Activated CD4-positive, alpha-beta memory T cell treated with anti-CD3 and anti-CD28 coated beads, Interleukin-2, amount 10 ng/mL, durations not matched to agents 7 days and 5 days (primary cell): ENCODE measurements around the gene PLXNB2. TPM values are rescaled to one million over a fixed set of nuclear protein-coding genes. Genes with fewer than 3 reads are reported as not detected.

Source experiments
- CTCF ChIA-PET: fragments of 350-600 bp; sonication (Branson Sonifier 250); formaldehyde crosslinking; loops from one replicate; lab custom pipeline; 2021; ENCODE audit warnings: antibody characterized with exemption, inconsistent platforms; lab: Charles Lee
- POLR2A ChIA-PET: fragments of 350-600 bp; sonication (Branson Sonifier 250); formaldehyde crosslinking; loops from one replicate; lab custom pipeline; 2021; ENCODE audit warnings: antibody characterized with exemption; lab: Charles Lee
- DNase-seq: peaks from one replicate; pipeline ENCODE4 v3.0.0-alpha.2; 2020
- H3K27ac Mint-ChIP-seq: one replicate; pipeline ENCODE4 v1.8.0; 2021; ENCODE audit warnings: mild to moderate bottlenecking, mixed read lengths
- H3K27me3 Mint-ChIP-seq: one replicate; pipeline ENCODE4 v1.8.0; 2021; ENCODE audit warnings: mixed read lengths
- H3K36me3 Mint-ChIP-seq: one replicate; pipeline ENCODE4 v1.8.0; 2021; ENCODE audit warnings: low read depth, mixed read lengths
- H3K4me1 Mint-ChIP-seq: one replicate; pipeline ENCODE4 v1.8.0; 2021; ENCODE audit warnings: mixed read lengths
- H3K4me3 Mint-ChIP-seq: one replicate; pipeline ENCODE4 v1.8.0; 2021; ENCODE audit warnings: mild to moderate bottlenecking, mixed read lengths
- H3K9me3 Mint-ChIP-seq: one replicate; pipeline ENCODE4 v1.8.0; 2021; ENCODE audit warnings: mixed read lengths
- total RNA-seq, 2 experiments: library from RNA; stranded (reverse); gene quantifications; one replicate each; pipeline ENCODE4 v1.2.3, GENCODE V29; 2021

The PLXNB2 gene
- total RNA-seq, 2 experiments from 2014 or later, result 21.5 to 23.5 TPM

DNA sequence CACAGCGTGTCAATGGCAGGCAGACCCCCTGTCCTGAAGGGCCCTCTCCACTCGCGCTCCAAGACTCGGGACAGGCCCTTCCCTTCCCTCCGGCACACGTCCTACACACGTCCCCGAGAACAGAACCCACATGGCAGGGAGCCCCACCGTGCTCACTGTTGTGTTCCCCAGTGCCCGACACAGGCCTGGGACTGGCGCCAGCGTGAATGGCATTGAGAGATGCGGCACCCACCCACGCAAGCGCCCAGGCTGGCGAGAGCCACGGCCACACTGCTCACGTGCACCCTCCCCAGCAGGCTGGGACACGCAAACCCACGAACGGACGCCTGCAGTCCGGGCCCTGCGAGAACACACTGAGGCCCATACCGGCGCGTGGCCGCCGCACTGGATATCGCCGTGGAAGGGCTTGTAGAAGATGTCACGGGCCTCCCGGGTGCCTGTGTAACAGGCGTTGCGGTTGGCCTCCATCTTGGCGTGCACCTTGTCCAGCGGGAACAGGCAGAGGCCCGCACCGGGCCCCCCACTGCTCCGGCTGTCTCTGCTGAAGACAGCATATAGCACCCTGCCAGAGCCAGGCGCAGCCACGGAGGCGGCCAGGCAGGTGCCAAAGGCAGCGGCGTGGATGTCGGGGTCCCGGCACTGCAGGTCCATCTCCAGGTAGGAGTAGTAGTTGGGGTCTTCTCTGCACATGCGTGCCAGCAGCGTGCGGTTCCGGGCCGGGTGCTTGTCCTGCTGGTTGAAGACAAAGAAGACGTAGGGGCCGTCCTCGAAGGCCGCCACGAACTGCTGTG lies 18.1 kb downstream of the PLXNB2 start:
- Mint-ChIP-seq H3K4me1 (peaks cover 10% of the 10 kb centered on the region), H3K27me3 (peaks cover 8% of the 10 kb centered on the region), H3K4me3 (no peak overlapping the region), H3K27ac (no peak overlapping the region), H3K36me3 (no peaks in the 10 kb centered on the region), H3K9me3 (no peaks in the 10 kb centered on the region)
- ChIA-PET CTCF (no interaction called here), POLR2A (no interaction called here)
- no peak for DNase-seq

DNA sequence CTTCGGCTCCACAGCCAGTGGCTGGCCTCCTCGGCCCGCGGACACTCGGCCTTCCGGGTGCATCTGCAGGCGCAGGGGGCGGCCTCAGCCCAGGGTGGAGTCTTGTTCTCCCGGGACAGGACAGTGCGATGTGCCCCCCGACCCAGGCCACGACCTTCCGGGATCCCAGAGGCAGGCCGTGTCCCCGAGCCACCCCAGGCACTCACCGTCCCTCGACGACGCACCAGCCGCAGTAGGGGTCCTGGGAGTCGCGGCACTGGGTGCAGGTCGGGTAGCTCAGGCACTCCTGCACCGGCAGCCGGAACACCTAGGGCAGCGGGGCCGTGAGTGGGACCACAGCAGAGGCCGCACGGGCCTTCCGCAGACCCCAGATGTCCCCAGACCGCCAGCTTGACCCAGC lies 19.7 kb downstream of the PLXNB2 start:
- no peak for DNase-seq
- no peak overlapping the region for H3K27ac Mint-ChIP-seq
- H3K4me1 Mint-ChIP-seq, result peaks cover 5% of the 10 kb centered on the region
- H3K4me3 Mint-ChIP-seq, result no peak overlapping the region
- peaks cover 5% of the 10 kb centered on the region for H3K27me3 Mint-ChIP-seq
- ChIA-PET POLR2A (no interaction called here), CTCF (interaction anchor here (1.0 kb wide), 1 partner anchor 11 kb away, joined by 3 read pairs; no protein-coding TSS in a partner anchor)
- no peaks in the 10 kb centered on the region for H3K9me3 Mint-ChIP-seq
- no peaks in the 10 kb centered on the region for H3K36me3 Mint-ChIP-seq

DNA sequence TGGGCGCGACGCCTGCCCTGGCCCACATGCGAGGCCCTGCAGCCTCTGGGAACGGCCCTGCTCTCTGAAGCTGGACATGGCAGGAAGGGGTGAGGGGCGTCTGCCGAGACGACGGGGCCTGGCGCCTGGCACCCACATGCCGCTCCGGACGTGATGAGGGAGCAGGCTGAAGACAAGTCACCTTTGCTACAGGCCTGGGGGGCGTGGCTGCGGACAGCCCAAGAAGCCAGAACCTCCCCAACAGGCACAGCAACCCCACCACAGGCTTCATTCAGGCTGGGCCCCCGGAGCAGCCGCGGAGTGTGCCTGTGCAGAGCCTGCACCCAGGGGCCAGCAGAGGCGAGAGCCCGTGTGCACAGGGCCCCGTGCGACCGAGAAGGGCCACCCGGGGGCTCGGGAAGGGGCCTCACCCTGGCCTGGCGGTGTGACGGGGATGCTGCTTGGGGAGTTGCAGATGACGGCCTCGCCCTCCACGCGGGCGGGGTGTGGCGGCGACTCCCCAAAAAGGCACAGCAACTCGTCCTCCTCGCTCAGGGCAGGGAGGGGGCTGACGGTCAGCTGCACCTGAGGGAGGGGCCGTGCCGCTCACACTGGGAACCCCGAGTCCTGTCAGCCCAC lies 20.6 kb downstream of the PLXNB2 start:
- no peaks in the 10 kb centered on the region for H3K9me3 Mint-ChIP-seq
- H3K4me1 Mint-ChIP-seq, result no peaks in the 10 kb centered on the region
- DNase-seq, result no peak
- CTCF ChIA-PET, result no interaction called here
- no peaks in the 10 kb centered on the region for H3K36me3 Mint-ChIP-seq
- no peak overlapping the region for H3K4me3 Mint-ChIP-seq
- no peak overlapping the region for H3K27ac Mint-ChIP-seq
- no peaks in the 10 kb centered on the region for H3K27me3 Mint-ChIP-seq
- POLR2A ChIA-PET, result no interaction called here

DNA sequence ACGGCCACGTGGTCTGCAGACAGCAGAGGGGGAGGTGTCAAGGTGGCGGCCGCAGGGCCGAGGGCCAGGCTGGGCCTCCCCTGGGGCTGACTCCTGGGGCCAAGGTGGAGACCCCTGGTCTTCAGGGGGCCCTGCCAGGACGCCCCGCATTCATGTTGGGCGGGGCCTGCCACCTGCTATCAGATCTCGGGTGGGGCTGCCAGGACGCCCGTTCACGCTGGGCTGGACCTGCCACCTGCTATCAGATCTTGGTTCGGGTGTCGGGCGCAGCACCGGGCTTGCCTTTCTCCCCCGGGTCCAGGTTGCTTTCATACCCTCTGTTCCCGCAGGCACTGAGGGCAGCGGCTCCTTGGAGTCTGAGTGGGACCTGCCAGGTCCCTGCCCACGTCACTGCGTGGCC lies 21.2 kb downstream of the PLXNB2 start:
- POLR2A ChIA-PET, result no interaction called here
- Mint-ChIP-seq H3K4me1 (no peaks in the 10 kb centered on the region), H3K27ac (no peak overlapping the region), H3K9me3 (no peaks in the 10 kb centered on the region), H3K27me3 (no peaks in the 10 kb centered on the region), H3K36me3 (no peaks in the 10 kb centered on the region), H3K4me3 (no peak overlapping the region)
- DNase-seq, result no peak
- CTCF ChIA-PET, result no interaction called here

DNA sequence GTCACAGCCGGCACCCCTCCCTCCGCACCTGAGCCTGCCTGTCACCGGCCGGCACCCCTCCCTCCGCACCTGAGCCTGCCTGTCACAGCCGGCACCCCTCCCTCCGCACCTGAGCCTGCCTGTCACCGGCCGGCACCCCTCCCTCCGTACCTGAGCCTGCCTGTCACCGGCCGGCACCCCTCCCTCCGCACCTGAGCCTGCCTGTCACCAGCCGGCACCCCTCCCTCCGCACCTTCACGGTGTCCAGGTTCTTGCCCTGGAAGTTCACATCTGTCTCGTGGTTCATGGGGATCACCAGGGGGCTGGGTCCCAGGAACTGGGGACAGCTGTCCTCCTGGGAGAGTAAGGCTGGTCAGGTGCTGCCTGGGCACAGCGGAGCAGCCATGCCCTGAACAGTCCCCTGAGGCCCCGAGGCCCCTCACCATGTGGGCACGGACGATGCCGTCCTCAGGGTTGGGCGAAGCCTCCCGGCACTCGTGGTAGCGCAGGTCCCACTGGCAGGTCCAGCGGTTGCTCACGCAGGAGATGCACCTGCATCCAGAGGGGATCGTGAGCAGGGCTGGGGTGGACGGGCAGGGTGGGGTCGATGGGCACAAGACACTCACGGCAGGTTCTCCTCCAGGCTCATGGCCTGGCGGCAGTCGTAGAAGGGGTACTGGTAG lies 21.7 kb downstream of the PLXNB2 start:
- H3K27ac Mint-ChIP-seq, result no peak overlapping the region
- CTCF ChIA-PET, result no interaction called here
- POLR2A ChIA-PET, result no interaction called here
- no peak for DNase-seq
- no peak overlapping the region for H3K4me3 Mint-ChIP-seq
- no peaks in the 10 kb centered on the region for H3K9me3 Mint-ChIP-seq
- no peaks in the 10 kb centered on the region for H3K36me3 Mint-ChIP-seq
- H3K4me1 Mint-ChIP-seq, result no peaks in the 10 kb centered on the region
- H3K27me3 Mint-ChIP-seq, result no peaks in the 10 kb centered on the region

DNA sequence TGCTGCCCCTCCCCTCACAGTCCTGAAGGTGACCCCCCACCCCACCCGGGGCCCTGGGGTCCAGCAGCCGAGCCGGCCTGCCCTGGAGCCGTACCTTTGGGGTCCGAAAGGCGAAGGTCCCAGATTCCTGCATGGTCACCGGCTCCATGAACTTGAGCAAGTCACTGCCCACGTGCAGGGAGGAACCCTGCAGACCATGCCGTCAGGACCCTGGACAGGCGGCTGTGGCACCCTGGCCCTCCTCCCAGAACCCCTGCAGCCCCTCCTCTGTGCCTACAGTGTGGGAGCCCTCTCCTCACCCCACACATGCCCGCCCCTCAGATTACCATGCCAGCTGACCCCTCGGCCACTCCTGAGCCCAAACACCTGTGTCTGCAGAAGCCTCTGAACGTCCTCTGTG lies 23.0 kb downstream of the PLXNB2 start:
- Mint-ChIP-seq H3K27ac (no peak overlapping the region), H3K4me1 (no peaks in the 10 kb centered on the region), H3K36me3 (no peaks in the 10 kb centered on the region), H3K9me3 (no peaks in the 10 kb centered on the region), H3K27me3 (no peaks in the 10 kb centered on the region), H3K4me3 (no peak overlapping the region)
- CTCF ChIA-PET, result no interaction called here
- DNase-seq, result no peak
- POLR2A ChIA-PET, result no interaction called here

DNA sequence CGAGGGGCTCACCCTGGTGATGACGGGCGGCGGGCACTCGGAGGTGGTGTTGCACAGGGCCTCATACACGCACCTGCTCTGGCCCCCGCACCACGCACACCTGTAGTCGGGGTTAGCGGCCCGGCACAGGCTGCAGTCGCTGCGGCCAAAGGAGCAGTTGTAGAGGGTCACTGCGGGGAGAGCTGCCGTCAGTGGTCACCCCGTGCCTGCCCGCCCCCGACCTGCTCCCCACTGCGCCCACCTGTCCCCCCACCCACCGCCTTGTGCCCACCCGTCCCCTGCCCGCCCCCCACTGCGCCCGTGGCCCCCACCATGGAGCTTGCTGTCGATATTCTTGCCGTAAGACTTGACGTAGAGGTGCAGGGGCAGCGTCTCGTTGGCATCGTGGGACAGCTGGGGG lies 23.6 kb downstream of the PLXNB2 start:
- DNase-seq, result no peak
- Mint-ChIP-seq H3K27me3 (no peaks in the 10 kb centered on the region), H3K36me3 (no peaks in the 10 kb centered on the region), H3K27ac (no peak overlapping the region), H3K4me1 (no peaks in the 10 kb centered on the region), H3K9me3 (no peaks in the 10 kb centered on the region), H3K4me3 (no peak overlapping the region)
- POLR2A ChIA-PET, result no interaction called here
- CTCF ChIA-PET, result no interaction called here

DNA sequence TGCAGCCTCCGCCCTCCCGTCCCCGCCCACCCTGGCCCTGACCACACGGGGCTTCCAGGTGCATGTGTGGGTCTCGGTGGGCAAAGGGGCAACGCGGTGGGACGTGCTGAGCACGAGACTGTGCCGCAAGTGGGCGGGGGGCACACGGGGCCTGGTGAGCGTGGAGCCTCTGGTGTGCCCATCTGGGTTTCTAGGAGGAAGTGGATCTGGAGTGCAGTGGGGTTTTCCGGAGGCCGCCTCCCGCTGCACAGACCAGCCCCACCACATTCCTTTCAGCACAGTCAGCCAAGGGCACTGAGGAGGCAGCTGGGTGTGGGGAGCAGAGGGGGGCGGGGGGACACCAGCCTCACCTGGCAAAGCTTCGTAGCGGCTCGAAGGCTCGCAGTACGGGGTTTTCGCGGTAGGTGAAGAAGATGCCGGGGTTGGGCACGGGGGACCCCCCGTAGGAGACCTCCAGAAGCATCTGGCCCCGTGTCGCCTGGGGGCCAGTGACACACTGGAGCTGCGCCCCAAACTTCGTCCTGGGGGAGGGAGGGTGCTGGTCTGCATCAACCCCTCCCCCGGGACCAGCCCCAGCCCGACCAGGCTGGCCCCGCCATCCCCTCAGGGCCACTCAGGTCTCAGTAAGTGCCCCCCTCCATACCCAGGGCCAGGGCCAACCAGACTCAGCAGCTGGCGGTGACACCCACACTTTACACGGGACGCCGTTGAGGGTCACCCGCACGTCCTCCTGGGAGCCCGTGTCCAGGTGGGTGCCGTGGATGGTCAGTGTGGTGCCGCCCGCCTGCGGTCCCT lies 24.9 kb downstream of the PLXNB2 start:
- DNase-seq, result no peak
- no peaks in the 10 kb centered on the region for H3K9me3 Mint-ChIP-seq
- POLR2A ChIA-PET, result no interaction called here
- CTCF ChIA-PET, result no interaction called here
- H3K36me3 Mint-ChIP-seq, result no peaks in the 10 kb centered on the region
- H3K27me3 Mint-ChIP-seq, result no peaks in the 10 kb centered on the region
- H3K4me3 Mint-ChIP-seq, result no peak overlapping the region
- H3K27ac Mint-ChIP-seq, result no peak overlapping the region
- no peaks in the 10 kb centered on the region for H3K4me1 Mint-ChIP-seq

DNA sequence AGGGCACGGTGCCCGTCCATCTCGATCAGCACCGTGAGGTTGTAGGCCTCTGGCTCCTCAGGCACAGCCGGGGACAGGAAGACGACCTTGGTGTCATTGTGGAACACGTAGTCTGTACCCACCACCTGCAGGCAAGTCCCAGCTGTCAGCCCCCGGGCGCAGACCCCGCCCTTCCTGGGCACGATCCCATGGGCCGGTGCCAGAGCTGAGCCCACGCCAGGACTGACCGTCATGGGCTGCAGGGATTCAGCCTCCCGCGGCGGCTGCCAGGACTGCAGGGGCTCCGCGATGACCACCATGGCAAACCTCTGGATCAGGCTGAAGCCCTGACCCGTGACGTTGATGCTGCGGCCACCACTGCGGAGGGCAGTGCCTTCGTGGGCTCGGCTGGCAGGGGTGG lies 25.5 kb downstream of the PLXNB2 start:
- Mint-ChIP-seq H3K27me3 (no peaks in the 10 kb centered on the region), H3K4me3 (no peak overlapping the region), H3K36me3 (no peaks in the 10 kb centered on the region), H3K4me1 (no peaks in the 10 kb centered on the region), H3K9me3 (no peaks in the 10 kb centered on the region), H3K27ac (no peak overlapping the region)
- DNase-seq, result no peak
- ChIA-PET POLR2A (no interaction called here), CTCF (no interaction called here)

DNA sequence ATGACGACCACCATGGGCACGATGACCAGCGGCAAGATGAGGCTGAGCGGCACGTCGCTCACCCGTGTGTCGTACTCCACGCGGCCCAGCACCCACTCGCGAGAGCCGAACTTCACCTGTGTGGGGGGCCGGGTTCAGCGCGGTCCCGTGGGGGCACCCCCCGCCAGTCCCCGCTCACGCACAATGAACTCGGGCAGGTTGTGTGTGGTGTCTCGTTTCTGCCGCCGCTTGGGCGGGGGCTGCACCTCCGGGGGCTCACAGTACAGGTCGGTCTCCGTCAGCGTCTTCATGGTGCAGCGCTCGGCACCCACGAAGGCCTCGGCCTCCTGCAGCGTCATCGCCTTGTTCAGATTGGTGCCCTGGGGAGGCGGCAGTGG lies 26.1 kb downstream of the PLXNB2 start:
- H3K27me3 Mint-ChIP-seq, result no peaks in the 10 kb centered on the region
- POLR2A ChIA-PET, result no interaction called here

DNA sequence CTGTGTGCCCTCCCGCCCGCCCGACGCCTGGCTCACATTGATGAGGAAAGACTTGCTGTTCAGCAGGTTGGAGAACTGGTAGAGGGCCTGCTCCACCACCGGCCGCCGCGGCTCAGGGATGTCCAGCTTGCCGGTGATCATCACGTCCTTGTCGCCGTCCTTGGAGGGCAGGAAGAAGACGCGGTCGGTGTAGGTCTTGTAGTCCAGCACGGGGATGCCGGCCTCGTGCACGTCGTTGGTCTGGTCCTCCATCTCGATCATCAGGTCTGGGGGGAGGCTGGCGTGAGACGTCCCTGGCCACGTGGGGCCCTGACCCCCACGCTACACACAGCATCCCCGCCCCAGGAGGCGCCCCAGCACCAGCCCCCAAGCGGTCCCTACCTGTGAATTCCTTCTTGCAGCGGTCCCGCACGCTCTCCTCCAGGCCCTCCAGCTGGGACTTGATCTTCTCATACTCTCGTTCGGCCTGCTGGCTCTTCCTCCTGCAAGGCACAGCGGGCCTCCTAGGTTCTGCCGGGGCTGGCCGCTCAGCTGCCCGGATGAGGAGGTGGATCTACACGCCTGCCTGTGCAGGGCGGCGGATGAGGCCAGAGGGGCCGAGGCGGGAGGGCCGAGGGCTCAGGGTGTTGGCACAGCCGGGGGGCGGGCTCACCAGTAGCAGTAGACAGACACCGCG lies 26.6 kb downstream of the PLXNB2 start:
- Mint-ChIP-seq H3K4me1 (no peaks in the 10 kb centered on the region), H3K27me3 (no peaks in the 10 kb centered on the region), H3K27ac (no peak overlapping the region), H3K4me3 (no peak overlapping the region), H3K36me3 (no peaks in the 10 kb centered on the region), H3K9me3 (no peaks in the 10 kb centered on the region)
- ChIA-PET POLR2A (no interaction called here), CTCF (no interaction called here)
- DNase-seq, result no peak

More for the DNA sequence above, 26.1 kb downstream of the PLXNB2 start:
- Mint-ChIP-seq H3K27ac (no peak overlapping the region), H3K9me3 (no peaks in the 10 kb centered on the region), H3K36me3 (no peaks in the 10 kb centered on the region), H3K4me3 (no peak overlapping the region), H3K4me1 (no peaks in the 10 kb centered on the region)
- no peak for DNase-seq
- CTCF ChIA-PET, result no interaction called here

DNA sequence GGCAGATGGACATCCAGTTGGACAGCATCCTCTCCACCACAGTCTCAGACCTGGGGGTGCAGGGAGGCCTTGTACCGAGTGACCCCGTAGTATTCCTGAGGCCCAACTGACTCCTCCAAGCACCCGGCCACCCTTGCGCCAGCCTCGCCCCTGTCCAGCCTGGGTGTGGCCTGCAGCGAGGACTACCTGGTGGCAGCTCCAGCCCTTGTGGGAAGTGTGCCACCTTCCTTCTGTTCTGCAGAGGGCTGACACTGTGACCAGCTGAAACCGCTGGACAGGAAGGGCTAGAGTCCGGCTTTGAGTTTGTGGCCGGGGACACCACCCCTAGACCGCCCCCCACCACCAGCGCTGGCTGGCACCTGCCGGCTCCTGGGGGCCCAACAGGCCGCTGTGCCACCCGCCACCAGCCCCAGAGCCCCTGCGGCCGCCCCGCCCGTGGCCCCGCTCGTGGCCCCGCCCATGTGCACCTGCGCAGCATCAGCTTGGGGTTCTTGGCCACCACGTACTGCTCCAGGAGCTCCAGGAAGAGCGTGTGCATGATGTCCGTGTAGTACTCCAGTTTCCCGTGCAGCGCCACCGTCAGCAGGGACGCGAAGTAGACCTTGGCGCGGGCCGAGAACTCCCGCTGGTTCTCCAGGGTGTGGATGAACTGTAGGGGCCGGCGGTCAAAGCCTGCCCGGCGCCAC lies 27.3 kb downstream of the PLXNB2 start:
- DNase-seq, result no peak
- Mint-ChIP-seq H3K36me3 (no peaks in the 10 kb centered on the region), H3K27ac (no peak overlapping the region), H3K27me3 (no peaks in the 10 kb centered on the region), H3K4me1 (no peaks in the 10 kb centered on the region), H3K4me3 (no peak overlapping the region), H3K9me3 (no peaks in the 10 kb centered on the region)
- ChIA-PET POLR2A (no interaction called here), CTCF (interaction anchor here (1.5 kb wide), 1 partner anchor 217 kb away, joined by 3 read pairs; no protein-coding TSS in a partner anchor)
